Nephron (organoid): ENCODE results near the gene PPM1H.

Experiments used
- H3K27ac Mint-ChIP-seq, 3 experiments: 2 replicates each; pipeline ENCODE4 v1.8.0; 2020; ENCODE audit warnings: mixed read lengths in 3 of 3, mild to moderate bottlenecking in 2 of 3, moderate library complexity in 1 of 3
- H3K27me3 Mint-ChIP-seq: 2 replicates; pipeline ENCODE4 v1.8.0; 2021; ENCODE audit warnings: low read depth, mild to moderate bottlenecking, moderate library complexity, mixed read lengths
- H3K36me3 Mint-ChIP-seq: 2 replicates; pipeline ENCODE4 v1.8.0; 2020; ENCODE audit warnings: low read depth, mixed read lengths
- H3K4me1 Mint-ChIP-seq: 2 replicates; pipeline ENCODE4 v1.8.0; 2020; ENCODE audit warnings: mixed read lengths
- H3K4me3 Mint-ChIP-seq, 3 experiments: 2 replicates each; pipeline ENCODE4 v1.8.0; 2020; ENCODE audit warnings: mild to moderate bottlenecking in 3 of 3, mixed read lengths in 3 of 3, moderate library complexity in 2 of 3
- H3K9me3 Mint-ChIP-seq: 2 replicates; pipeline ENCODE4 v1.8.0; 2020; ENCODE audit warnings: mixed read lengths
- TF ChIP-seq, protein P1 (sequence below), 3 experiments: fragments of 200-600 bp; sonication (generic); IDR thresholded peaks; one replicate each; pipeline ENCODE4 v1.5.0; 2021; ENCODE audit warnings: antibody characterized with exemption in 3 of 3; ENCODE audit not compliant: unreplicated experiment in 3 of 3

The PPM1H gene

GRCh38 chr12:62868820-62869219 lies 66.1 kb downstream of the PPM1H start:
- TF ChIP-seq, protein P1, sequence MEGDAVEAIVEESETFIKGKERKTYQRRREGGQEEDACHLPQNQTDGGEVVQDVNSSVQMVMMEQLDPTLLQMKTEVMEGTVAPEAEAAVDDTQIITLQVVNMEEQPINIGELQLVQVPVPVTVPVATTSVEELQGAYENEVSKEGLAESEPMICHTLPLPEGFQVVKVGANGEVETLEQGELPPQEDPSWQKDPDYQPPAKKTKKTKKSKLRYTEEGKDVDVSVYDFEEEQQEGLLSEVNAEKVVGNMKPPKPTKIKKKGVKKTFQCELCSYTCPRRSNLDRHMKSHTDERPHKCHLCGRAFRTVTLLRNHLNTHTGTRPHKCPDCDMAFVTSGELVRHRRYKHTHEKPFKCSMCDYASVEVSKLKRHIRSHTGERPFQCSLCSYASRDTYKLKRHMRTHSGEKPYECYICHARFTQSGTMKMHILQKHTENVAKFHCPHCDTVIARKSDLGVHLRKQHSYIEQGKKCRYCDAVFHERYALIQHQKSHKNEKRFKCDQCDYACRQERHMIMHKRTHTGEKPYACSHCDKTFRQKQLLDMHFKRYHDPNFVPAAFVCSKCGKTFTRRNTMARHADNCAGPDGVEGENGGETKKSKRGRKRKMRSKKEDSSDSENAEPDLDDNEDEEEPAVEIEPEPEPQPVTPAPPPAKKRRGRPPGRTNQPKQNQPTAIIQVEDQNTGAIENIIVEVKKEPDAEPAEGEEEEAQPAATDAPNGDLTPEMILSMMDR (IDR thresholded peaks at IDR 0.05; ENCODE audit: unreplicated experiment in 3 of 3): no peak
- Mint-ChIP-seq H3K4me3 (no peak overlapping the region), H3K27me3 (no peaks in the 10 kb centered on the region), H3K36me3 (peaks cover 10% of the 10 kb centered on the region), H3K27ac (no peak overlapping the region), H3K9me3 (peaks cover 8% of the 10 kb centered on the region), H3K4me1 (peaks cover 27% of the 10 kb centered on the region)

DNA sequence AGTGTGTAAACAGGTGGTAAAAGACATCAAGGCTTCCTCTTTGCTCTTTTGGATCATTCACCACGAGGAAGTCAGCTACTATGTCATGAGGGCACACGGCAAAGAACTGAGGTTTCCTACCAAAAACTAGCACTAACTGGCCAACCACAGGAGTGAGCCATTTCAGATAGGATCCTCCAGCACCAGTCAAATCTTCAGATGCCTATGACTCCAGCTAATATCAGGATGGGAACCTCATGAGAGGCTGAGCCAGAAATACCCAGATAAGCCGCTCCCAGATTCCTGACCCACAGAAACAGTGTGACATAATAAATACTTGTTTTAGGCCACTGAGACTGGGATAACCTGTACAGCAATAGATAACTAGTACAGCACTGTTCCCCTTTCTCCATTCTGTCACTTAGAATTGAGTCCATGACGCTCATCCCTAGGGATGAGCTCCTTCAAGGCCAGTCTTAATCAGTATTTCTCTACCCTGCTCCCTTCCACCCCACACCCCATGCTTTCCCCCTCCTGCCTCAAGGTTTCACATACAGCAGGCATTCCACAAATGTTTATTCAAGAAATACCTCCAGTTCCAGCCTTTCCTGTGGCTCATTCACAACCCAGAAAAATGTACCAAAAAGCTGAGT lies 68.4 kb downstream of the PPM1H start:
- peaks cover 10% of the 10 kb centered on the region for H3K36me3 Mint-ChIP-seq

DNA sequence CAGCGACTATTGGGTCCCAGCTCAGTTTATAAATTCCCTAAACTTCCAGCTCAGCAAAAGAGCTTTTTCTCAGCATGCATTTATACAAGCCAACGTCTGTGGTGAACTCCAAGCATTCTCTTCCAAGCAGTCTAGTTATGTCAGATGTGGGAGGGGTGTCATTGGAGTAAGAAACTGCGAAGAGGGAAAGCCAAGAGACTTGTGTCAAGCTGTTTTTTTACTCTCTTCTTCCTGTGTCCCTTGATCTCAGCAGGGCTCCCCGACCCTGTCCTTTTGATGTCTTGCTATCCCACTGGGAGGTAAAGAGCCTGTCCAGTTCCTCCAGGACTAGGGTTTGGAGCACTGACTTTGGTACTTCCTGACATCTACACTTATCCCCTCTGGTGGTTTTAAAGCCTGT lies 69.0 kb downstream of the PPM1H start:
- peaks cover 40% of the 10 kb centered on the region for H3K4me1 Mint-ChIP-seq
- no peak overlapping the region for H3K4me3 Mint-ChIP-seq
- H3K27me3 Mint-ChIP-seq: no peaks in the 10 kb centered on the region
- peaks cover 7% of the 10 kb centered on the region for H3K36me3 Mint-ChIP-seq
- peaks cover 5% of the 10 kb centered on the region for H3K9me3 Mint-ChIP-seq
- TF ChIP-seq, protein P1 (IDR thresholded peaks at IDR 0.05; ENCODE audit: unreplicated experiment in 3 of 3): no peak
- peak overlapping the region; percentile 0 to 70 (median 63) for H3K27ac Mint-ChIP-seq

More for the DNA sequence above, 68.4 kb downstream of the PPM1H start:
- Mint-ChIP-seq H3K4me3 (no peak overlapping the region), H3K27me3 (no peaks in the 10 kb centered on the region), H3K4me1 (peaks cover 33% of the 10 kb centered on the region), H3K9me3 (peaks cover 8% of the 10 kb centered on the region), H3K27ac (peak overlapping the region; percentile 0 to 70 (median 63))
- TF ChIP-seq, protein P1 (IDR thresholded peaks at IDR 0.05; ENCODE audit: unreplicated experiment in 3 of 3): no peak

DNA sequence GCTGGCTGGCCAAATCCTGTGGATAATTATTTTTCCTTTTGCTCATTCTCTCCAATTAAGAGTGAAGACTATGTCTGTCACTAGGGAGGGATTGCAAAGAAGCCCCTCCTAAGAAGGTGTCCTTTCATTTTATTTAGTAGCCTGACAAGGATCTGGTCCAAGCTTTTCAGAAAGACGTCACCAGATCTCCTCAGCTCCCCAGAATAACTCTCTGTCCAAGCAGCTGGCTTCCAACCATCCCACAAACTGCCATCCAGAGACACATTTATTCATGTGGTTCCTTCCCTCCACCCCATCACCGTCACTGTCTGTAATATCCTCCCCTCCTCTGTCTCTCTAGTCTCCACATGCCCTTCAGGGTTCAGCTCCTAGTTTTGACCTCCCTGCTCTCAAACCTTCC lies 69.9 kb downstream of the PPM1H start:
- Mint-ChIP-seq H3K27me3 (no peaks in the 10 kb centered on the region), H3K27ac (peak overlapping the region in 2 of 3 experiments; percentile 63 to 70), H3K9me3 (peaks cover 2% of the 10 kb centered on the region), H3K4me1 (peaks cover 46% of the 10 kb centered on the region), H3K36me3 (peaks cover 3% of the 10 kb centered on the region), H3K4me3 (no peak overlapping the region)
- TF ChIP-seq, protein P1 (IDR thresholded peaks at IDR 0.05; ENCODE audit: unreplicated experiment in 3 of 3): no peak

DNA sequence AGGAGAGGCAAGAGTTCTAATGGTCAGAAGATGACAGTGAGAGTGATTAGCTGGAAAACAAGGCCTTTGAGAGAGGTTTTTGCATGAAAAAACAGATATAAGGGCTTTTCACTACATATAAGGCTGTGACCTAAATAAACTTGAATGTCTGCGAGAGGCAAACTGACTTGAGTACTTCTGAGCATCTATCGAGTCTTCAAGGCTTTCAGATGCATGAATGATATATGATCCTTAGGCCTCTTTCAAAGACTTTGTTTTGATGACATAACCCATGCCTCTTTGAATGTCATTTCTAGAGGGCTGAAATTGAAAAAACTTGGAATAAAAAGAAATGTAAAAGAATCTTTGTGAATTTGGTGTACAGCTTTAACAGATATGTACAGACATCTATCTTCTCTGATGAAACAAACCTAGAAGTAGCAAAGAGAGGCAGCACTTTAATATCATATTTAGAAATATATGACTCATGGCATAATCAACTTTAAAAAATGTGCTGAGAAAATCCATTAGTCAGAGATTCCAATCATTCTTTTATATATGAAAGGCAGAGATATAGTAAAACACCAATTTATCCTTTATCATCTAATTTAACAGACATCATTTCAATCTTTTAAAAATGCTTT lies 72.6 kb downstream of the PPM1H start:
- no peak overlapping the region for H3K4me3 Mint-ChIP-seq
- no peak overlapping the region for H3K27ac Mint-ChIP-seq
- peaks cover 55% of the 10 kb centered on the region for H3K4me1 Mint-ChIP-seq
- no peaks in the 10 kb centered on the region for H3K9me3 Mint-ChIP-seq
- no peaks in the 10 kb centered on the region for H3K36me3 Mint-ChIP-seq
- no peaks in the 10 kb centered on the region for H3K27me3 Mint-ChIP-seq
- TF ChIP-seq, protein P1 (IDR thresholded peaks at IDR 0.05; ENCODE audit: unreplicated experiment in 3 of 3): no peak

DNA sequence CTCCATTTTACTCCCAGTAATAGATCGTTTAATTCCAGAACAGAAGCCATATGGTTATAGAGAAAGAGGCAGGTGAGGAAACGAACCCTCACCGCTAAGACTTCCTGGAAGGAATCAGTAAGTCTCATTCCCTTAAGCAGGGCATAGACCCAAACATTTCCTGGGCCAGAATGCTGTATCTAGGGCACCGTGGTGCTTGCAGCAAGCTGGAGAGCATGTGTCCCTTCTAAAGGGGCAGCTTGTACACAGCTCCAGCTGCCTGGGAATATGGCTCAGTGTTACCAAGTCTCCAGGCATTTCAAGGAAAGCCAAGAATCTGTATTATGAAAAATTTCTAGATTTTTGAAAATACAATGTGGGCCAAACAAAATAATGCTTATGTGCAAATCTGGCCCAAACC lies 73.4 kb downstream of the PPM1H start:
- Mint-ChIP-seq H3K27me3 (no peaks in the 10 kb centered on the region), H3K27ac (peak overlapping the region; percentile 4 to 57 (median 51)), H3K36me3 (no peaks in the 10 kb centered on the region), H3K4me3 (no peak overlapping the region), H3K9me3 (no peaks in the 10 kb centered on the region), H3K4me1 (peaks cover 49% of the 10 kb centered on the region)
- TF ChIP-seq, protein P1 (IDR thresholded peaks at IDR 0.05; ENCODE audit: unreplicated experiment in 3 of 3): no peak
